ENCODE measurements around the gene TTC8.
"Not testable (repeated sequence)": the region's sequence is repeated elsewhere in the genome, so short reads cannot be mapped to it uniquely, and the experiment has no call there.

Gene TTC8

GRCh38 chr14:88823968-88824313 lies 510 bp upstream of the TTC8 start:
- in situ Hi-C loops (cut with MboI; ENCODE audit: low sequenced_read_pairs) = no loop called here

DNA sequence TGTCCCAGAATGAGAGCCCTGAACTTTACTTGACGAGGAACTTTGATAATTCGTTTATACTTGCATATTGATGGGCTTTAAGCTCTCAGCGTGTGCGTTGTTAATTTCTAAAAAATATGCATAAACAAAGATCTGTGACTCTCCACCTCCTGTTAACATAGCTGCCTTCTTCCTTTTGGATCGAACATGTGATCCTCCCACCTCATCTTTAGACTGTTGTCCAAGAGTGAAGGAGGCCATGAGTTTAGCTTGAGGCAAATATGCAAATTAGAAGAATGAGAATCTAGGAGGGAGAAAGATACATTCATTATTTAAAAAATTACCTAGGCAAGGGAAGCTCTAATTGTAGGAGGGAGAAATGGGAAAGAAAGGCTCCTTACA lies 617 bp downstream of the TTC8 start:
- in situ Hi-C loops (cut with MboI; ENCODE audit: low sequenced_read_pairs) = no loop called here

- in situ Hi-C loops (cut with MboI; ENCODE audit: low sequenced_read_pairs) = no loop called here
Observed at GRCh38 chr14:88825503-88825902, 1.1 kb downstream of the TTC8 start.

- in situ Hi-C loops (cut with MboI; ENCODE audit: low sequenced_read_pairs) = no loop called here
Observed at GRCh38 chr14:88829188-88829587, 4.7 kb downstream of the TTC8 start.

DNA sequence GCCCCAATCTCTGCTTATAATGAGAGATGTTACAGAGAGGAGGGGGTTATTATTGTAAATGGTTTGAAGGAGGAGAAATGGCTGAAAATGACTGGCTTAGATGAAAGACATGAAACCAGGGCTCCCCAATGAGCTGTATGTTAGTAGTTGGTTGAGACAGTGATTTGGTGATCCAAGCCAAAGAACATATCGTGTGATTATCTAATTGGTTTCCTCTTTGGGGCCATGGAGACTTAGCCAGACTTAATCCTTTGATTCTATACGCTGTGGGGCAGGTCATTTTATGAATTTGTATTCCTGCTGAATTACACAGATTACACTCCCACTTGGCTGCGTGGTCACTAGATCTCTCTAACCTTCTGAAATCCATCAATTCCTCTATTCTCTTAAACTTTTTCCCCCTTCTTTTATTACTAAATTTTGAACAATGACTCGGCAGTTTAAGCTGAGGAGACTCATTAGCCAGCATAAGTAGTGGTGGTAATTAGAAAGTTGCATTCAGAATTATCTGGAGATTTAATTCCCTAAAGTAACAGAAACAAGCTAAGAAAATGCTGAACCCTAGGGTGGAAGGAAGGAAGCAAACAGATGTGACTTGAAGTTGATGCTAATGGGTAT lies 5.3 kb downstream of the TTC8 start:
- in situ Hi-C loops (cut with MboI; ENCODE audit: low sequenced_read_pairs) = no loop called here

DNA sequence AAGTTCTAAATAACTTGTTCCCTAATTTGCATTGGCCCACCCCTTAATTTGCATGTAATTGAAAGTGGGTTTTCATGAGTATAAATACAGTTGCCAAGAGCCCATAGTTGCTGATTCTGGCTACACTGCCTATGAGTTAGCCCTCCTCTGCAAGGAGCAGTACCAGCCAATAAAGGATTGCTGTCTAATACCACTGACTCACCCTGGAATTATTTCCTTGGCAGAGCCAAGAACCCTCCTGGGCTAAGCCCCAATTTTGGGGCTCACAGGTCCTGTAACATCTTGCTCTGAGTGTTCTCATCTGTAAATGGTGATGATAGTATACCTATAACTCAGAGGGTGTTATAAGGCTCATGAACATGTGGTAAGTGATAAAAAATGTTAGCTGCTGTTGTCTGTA lies 6.8 kb downstream of the TTC8 start:
- in situ Hi-C loops (cut with MboI; ENCODE audit: low sequenced_read_pairs) = no loop called here

- in situ Hi-C loops (cut with MboI; ENCODE audit: low sequenced_read_pairs) = no loop called here
Observed at GRCh38 chr14:88834883-88835431, 10.5 kb downstream of the TTC8 start.

- in situ Hi-C loops (cut with MboI; ENCODE audit: low sequenced_read_pairs) = no loop called here
Observed at GRCh38 chr14:88835661-88836060, 11.2 kb downstream of the TTC8 start.

DNA sequence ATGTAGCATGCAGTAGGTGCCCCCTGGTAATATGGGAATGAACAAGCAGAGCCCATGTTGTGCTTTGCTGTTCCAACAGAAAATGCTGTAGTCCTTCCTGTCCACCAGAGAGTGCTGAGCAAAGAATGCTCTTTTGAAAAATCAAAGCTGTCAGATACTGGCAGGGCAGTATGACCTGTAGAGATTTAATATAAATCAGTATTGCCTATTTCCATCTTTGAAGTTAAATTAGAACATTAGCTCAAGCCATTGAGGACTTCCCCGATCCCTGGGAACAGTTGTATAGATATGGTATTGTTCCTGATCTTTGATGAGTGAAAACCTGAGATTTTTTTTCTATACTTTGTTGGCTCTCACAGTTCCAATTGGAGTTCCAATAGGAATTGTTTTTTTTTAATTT lies 13.0 kb downstream of the TTC8 start:
- in situ Hi-C loops (cut with MboI; ENCODE audit: low sequenced_read_pairs) = no loop called here

GRCh38 chr14:88838015-88838414 lies 13.6 kb downstream of the TTC8 start:
- in situ Hi-C loops (cut with MboI; ENCODE audit: low sequenced_read_pairs) = no loop called here

DNA sequence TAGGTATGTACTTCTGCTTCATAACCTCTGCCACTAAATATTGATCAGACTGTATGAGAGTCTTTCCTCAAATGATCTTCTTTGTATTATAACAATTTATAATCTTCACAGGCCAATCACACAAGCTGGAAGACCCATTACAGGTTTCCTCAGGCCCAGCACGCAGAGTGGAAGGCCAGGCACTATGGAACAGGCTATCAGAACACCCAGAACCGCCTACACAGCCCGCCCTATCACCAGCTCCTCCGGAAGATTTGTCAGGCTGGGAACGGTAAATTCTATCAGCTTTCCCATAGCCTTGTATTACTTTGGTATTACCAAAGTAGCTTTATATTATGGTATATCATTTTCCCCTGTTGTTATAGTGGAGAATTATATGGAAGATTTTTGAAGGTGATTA lies 16.5 kb downstream of the TTC8 start:
- in situ Hi-C loops (cut with MboI; ENCODE audit: low sequenced_read_pairs) = no loop called here

DNA sequence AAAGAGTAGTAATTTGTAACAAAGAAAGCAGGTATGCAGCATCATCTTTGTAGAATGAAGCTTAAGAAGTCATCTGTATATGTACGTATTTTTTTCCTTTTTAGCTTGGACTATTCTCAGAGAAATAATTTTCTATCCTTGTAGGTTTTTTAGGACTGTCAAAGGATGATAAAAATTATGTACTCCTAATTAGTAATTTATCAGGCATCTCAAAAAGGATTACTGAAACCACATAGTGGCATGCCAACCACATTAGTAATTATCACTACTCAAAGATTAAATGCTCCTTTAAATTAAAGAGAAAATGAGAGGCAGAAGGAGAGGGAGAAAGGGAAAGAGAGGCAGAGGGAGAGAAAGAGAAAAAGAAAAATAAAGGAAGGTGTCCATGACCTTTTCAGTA lies 17.3 kb downstream of the TTC8 start:
- in situ Hi-C loops (cut with MboI; ENCODE audit: low sequenced_read_pairs) = no loop called here

- in situ Hi-C loops (cut with MboI; ENCODE audit: low sequenced_read_pairs) = no loop called here
Observed at GRCh38 chr14:88842414-88842813, 18.0 kb downstream of the TTC8 start.

GRCh38 chr14:88844980-88845491 lies 20.6 kb downstream of the TTC8 start:
- in situ Hi-C loops (cut with MboI; ENCODE audit: low sequenced_read_pairs) = no loop called here

- in situ Hi-C loops (cut with MboI; ENCODE audit: low sequenced_read_pairs) = no loop called here
Observed at GRCh38 chr14:88848571-88848970, 24.1 kb downstream of the TTC8 start.

- in situ Hi-C loops (cut with MboI; ENCODE audit: low sequenced_read_pairs) = no loop called here
Observed at GRCh38 chr14:88849716-88850115, 25.3 kb downstream of the TTC8 start.

DNA sequence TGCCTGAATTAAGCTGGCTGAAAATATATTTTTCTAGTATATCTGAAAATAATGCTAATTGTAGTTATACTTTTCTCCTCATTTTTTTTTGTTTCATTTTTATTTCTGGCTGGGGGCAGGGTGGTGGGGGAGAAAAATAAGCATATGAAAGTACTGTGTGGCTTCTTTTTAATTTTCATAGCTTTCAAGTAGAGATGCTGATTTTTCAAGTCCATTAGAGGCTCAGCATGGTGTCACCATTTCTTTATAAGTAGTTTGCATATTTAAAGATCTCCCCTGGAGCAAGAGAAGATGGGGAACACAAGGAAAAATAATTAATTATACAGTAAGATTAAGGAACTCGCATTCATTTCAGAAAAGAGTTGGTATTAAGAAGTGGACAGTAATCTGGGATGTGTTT lies 27.1 kb downstream of the TTC8 start:
- in situ Hi-C loops (cut with MboI; ENCODE audit: low sequenced_read_pairs) = no loop called here

- in situ Hi-C loops (cut with MboI; ENCODE audit: low sequenced_read_pairs) = no loop called here
Observed at GRCh38 chr14:88852632-88853031, 28.2 kb downstream of the TTC8 start.

GRCh38 chr14:88853129-88853528 lies 28.7 kb downstream of the TTC8 start:
- in situ Hi-C loops (cut with MboI; ENCODE audit: low sequenced_read_pairs) = no loop called here

GRCh38 chr14:88856786-88857366 lies 32.4 kb downstream of the TTC8 start:
- in situ Hi-C loops (cut with MboI; ENCODE audit: low sequenced_read_pairs) = no loop called here

GRCh38 chr14:88857861-88858260 lies 33.4 kb downstream of the TTC8 start:
- in situ Hi-C loops (cut with MboI; ENCODE audit: low sequenced_read_pairs) = not testable (repeated sequence)

GRCh38 chr14:88859118-88859517 lies 34.7 kb downstream of the TTC8 start:
- in situ Hi-C loops (cut with MboI; ENCODE audit: low sequenced_read_pairs) = not testable (repeated sequence)

DNA sequence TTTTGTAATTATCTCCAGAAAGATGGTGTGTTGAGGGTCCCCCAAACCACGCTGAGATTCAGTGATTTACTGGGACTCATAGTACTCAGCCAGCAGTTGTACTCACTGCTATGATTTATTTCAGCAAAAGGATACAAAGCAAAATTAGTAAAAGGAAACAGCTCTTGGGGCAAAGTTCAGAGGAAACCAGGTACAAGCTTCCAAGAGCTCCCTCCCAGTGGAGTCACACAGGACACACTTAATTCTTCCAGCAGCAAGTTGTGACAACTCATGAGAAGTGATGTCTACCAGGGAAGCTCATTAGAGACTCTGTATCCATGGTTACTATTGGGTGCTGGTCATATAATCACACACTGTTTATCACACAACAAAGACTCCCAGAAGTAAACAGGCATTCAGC lies 38.7 kb downstream of the TTC8 start:
- in situ Hi-C loops (cut with MboI; ENCODE audit: low sequenced_read_pairs) = no loop called here

Data from HL-60/S4 treated with phorbol 12-myristate 13-acetate at 8.2 ng/mL for 4 days and 3 days (cell line).